Muscle of arm (tissue), 12 donors: ENCODE results near the gene PTGER1. TPM values are rescaled to one million over a fixed set of nuclear protein-coding genes. Genes with fewer than 3 reads are reported as not detected.

Source experiments
- DNase-seq: peaks from one replicate; pipeline ENCODE4 v3.0.0-alpha.2; 2013
- polyA plus RNA-seq, 12 donors: library from polyadenylated mRNA; unstranded; fragments of 120-200 nt; gene quantifications; one replicate each; pipeline ENCODE4 v1.2.1, GENCODE V29; 2013; ENCODE audit not compliant: insufficient read length in 12 of 12

Gene PTGER1
- polyA plus RNA-seq, 12 donors, result 0.11 to 0.12 (median 0.12) TPM; not detected in 9

DNA sequence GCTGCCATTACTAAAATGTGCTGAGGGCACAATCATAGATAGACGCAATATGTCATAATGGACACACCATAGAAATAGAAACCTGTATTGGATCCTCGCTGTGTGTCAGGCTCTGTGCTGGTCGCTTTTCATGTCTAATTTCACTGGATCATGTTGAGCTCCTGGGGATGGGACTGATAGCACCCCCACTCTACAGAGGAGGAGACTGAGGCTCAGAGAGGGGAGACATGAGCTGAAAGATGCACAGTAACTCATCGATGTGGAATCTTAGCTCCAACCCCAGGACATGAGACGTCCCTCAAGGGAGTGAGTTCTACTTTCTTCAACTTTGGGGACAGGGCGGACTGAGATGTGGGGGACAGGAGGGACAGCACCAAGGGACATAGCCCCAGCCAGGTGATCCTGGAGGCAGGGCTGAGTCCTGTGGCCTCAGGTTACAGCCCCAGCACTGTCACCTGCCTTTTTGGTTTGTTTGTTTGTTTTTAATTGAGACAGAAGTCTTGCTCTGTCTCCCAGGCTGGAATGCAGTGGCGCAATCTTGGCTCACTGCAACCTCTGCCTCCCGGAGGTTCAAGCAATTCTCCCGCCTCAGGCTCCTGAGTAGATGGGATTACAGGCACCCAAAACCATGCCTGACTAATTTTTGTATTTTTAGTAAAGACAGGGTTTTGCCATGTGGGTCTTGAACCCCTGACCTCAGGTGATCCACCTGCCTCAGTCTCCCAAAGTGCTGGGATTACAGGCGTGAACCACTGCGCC lies 27.4 kb upstream of the PTGER1 start:
- DNase-seq, result no peak

DNA sequence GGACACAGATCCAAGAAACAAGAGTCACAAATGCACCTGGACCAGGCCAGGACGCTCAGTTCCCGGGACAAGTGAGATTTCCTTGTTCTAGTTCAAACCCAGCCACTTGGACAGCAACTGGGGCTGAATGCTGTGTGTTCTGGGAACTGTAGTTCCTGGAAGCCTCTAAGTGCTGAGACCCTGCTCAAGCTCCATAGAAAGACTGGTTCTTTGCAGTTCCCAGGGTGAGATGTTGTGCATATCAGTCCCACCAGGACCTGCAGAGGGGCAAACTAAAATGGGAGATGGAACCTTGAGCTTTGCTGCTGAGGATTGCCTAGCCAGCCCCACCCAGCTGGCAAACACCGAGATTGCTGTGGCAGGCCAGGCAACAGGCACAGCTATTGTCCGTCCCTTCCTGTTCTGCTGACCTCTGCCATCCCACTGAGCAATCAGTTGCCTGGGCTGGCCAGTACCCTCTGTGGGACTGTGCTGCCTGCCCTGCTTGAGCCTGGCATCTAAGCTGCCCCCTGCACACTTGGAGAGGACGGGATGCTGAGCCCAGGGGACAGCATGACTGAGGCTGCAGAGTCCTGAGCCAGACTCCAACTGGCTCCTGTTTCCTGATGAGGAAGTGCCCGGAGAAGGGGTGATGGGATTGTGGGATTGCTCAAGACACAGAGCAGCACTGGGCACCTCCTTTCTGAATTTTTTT lies 22.2 kb upstream of the PTGER1 start:
- no peak for DNase-seq

DNA sequence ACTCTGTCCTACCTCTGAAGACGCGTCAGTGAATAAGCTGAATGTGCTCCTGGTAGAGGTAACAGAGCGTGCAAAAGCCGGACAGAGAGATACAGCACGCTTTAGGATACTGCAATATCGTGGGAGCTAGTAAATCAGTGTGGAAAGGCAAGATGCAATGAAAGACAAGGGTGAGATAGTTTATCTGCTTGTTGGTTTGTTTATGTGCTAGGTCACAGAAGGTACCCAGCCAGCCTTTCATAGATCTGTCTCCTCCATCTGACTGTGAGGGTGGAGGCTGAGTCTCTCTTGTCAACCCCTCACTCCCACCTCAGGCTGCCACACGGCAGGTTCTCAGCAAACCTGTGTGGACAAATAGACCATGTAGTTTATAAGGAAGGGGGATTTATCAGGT lies 21.7 kb upstream of the PTGER1 start:
- no peak for DNase-seq

DNA sequence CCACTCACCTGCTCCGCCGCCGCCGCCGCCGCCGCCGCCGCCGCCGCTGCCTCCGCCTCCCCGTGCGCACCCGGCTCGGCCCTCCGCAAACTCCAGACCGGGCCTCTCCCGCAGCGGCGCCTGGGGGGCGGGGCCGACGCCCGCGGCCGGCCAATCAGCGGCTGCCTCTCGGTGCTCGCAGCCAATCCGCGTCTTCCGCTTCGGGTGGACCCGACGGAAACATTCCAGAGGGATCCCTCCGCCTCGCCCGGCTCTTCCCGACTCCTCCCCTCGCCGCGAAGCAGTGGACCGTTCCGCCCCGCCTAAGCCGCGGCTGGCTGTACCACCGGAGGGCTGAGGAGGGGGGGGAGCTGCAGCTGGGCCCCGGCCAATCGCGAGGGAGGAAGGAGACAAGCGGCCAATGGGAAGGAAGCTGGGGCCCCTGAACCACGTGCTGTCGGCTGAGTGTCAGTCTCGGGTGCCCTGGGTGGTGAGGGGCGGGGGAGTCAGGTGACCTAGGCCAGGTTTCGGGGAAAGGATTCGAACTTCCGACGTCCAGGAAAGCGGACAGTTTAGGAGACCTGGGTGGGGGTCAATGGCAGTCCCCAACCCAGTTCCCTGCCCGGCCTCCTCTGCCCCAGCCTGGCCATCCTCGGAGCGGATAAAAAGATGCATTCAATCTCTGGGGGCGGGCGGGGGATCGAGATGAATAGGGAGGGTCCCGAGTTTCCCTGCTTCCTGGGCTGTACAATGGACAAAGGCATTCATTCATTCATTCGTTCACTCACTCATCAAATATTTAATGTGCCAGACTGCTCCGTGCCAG lies 21.1 kb upstream of the PTGER1 start, which contains the start of gene GIPC1:
TSS of gene GIPC1 (minus strand) at position 99 of the 805 bp plus-strand sequence. CDS start 13,151 bp downstream, outside the sequence.
- peak; percentile 97 for DNase-seq

DNA sequence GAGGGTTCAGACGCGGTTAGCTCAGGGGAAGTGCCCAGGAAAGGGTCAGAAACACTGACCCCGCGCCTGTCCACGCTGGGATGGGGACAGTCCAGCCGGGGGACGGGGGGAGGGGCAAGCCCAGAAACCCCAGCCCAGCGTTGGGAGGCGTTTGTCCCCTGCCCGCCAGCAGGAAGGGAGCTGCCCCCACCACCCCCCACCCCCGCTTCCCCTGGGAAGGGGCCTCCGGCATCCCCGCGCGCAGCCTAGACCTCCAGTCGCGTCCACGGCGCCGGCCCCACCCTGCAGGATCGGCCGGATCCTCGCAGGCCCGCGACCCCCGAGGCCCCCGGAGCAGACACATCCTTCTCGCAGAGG lies 20.5 kb upstream of the PTGER1 start:
- DNase-seq, result no peak

DNA sequence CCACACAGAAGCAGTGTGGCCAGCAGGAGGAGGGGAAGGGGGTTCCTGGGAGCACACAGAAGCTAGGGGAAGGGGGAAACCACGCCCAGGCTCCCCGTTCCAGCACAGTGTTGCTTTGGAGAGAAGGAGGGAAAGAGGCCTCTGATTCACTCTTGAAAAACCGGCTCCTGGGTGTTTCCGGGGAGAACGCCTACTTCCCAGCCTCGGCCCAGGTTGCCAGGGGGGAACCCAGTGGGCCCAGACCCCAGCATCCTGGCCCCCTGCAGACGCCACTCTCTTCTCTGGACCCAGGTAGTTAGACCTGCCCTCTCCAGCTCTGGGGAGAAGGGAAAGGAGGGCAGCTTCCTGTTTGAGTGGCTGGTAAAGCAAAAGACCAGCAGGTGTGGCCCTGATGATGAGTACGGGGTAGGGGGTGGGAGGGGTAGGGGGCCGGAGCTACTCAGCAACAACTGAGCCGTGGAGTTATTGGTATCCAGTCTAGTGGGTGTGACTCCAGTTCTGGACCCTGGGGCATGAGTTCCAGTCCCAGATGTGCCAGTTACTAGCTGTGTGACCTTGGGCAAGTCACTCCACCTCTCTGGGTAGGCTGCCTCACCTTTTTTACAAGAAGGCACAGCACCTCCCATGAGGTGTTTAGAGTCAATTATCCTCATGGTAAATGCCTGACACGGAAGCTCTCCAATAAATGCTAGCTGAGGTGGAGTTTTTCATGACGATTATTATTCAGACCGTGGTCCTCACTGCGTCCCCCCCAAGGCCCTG lies 19.9 kb upstream of the PTGER1 start:
- no peak for DNase-seq

DNA sequence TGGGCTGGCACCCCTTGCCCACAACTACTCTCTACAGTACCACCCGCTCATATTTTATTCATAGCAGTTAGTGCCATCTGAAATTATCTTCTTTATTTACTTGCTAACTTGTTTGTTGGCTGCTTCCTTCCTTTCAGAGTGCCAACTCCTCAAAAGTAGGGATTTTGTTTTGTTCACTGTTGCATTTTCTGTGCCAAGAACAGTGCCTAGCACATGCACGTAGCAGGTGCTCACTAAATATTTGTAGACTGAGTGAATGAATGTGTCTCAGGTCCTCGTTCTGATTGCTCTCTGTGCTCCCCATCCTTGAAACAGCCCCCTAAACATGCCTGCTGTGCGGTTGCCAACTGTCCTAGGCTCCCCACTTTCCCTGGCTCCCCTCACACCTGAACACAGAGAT lies 19.3 kb upstream of the PTGER1 start:
- no peak for DNase-seq

DNA sequence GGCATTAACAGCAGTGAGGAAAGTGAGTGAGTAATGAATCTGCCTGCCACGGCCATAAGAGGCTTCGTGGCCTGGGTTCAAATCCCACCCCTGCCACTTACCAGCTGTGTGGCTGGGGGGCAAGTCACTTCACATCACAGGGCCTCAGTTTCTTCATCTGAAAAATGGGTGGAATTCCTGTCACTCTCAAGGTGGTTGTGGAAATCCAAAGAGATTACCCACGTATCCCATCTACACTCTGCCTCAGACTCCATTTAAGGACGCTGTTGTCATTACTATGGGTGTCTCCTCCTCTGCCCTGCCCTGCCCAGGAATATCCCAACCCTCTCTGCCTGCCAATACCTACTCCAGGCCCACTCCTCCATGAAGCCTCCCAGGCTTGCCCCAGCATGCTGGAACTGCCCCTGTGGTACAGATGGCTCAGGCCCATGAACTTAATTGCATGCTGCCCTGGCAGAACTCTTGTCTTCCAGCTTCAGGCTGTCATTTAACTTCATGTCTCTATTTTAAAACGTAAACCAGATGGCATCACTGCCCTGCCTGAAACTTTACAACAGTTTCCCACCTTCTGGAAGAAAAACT lies 17.7 kb upstream of the PTGER1 start:
- no peak for DNase-seq

DNA sequence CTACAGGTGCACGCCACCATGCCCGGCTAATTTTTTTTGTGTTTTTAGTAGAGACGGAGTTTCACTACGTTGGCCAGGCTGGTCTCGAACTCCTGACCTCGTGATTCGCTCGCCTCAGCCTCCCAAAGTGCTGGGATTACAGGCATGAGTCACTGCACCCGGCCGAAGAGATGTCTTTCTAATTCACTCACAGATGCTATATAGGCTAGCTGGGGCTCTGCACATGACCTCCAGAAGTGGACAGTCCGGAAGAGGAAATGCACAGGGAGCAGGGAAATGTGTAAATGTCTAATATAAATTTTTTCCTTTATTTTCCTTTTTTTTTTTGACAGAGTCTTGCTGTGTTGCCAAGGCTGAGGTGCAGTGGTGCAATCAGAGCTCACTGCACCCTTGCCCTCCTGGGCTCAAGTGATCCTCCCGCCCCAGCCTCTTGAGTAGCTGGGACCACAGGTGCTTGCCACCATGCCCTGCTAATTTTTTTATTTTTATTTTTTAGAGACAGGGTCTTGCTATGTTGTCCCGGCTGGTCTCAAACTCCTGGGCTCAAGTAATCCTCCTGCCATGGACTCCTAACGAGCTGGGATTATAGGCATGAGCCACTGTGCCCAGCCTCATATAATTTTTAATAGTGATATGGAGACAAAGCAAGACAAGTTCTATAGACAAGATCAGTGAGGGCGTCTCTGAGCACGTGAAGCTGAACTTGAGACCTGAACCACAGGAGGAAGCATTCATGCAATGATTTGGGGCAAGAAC lies 12.4 kb upstream of the PTGER1 start:
- no peak for DNase-seq

DNA sequence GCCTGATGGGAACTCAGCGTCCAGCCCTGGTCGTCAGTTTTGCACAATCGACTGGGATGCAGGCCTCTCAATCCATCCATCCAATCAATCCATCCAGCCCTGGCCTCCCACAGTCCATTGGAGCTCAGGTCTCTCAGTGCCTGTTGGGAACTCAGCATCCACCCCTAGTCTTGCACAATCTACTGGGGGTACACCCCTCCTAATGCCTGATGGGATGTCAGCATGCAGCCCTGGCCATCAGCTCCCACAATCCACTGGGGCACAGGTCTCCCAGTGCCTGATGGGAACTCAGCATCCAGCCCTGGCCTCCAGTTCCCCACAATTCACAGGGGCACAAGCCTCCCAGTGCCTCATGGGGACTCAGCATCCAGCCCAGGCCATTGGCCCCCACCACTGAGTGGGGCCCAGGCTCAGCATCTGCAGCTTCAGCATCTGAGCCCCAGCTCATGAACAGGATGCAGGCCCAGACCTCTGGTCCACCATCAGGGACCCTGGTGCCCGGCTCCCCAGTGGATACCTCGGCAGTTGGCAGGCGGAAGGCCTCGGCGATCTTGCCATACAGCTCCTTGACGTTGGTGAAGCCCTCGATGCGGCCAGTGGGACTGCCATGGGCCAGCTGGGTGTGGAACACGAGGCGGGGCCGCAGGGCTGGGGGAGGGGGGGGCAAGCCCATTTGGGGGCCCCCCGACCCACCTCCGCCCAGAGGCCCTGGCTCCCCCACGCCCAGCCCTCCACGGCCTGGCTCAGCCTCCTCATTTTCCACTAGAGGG lies 7.2 kb upstream of the PTGER1 start:
- no peak for DNase-seq

DNA sequence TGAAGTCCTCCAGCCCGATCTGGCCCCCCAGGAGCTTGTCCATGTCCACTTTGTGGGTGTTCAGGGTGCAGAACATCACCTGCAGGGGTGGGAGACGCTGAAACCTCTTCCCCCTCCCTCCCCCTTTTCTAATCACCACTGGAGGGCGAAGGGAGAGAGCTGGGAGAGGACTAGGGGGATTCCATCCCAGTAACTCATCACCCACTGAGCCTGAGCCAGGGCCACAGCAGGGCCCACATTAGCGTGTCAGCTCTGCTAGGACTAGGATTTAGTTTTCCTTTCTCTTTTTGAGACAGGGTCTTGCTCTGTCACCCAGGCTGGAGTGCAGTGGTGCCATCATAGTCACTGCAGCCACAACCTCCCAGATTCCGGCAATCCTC lies 5.5 kb upstream of the PTGER1 start:
- DNase-seq, result no peak

DNA sequence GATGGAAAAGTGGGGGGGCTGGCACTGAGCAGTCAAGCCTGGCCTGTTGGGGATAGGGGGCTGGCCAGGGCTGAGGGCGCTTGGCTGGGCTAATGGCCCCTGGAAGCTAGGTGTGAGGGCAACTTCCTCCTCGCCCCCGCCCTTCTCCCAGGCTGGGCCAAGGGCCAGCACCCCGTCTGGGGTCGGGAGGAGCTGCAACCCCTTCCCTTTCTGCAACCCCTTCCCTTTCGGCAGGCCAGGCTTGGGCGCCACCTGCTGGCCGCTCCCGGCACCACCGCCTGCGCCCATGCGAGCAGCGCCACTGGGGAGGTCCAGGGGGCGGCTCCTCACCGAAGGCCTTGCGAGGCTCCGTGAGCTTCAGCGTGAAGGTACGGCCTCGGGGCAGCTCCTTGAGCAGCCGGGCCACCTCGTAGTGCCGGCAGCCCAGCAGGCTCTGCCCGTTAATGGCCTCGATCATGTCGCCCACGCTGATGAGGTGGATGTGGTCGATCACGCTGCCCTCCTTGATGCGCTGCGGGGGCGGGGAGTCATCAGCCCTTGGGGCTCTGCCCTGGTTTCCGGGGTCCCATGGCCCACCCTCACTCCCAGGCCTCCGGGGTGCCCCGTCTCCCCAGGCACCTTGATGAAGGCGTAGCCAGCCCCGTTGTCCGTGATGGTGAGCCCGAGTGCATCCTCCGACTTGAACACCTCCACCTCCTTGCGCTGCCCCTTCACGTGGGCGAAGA lies 5.0 kb upstream of the PTGER1 start:
- no peak for DNase-seq

DNA sequence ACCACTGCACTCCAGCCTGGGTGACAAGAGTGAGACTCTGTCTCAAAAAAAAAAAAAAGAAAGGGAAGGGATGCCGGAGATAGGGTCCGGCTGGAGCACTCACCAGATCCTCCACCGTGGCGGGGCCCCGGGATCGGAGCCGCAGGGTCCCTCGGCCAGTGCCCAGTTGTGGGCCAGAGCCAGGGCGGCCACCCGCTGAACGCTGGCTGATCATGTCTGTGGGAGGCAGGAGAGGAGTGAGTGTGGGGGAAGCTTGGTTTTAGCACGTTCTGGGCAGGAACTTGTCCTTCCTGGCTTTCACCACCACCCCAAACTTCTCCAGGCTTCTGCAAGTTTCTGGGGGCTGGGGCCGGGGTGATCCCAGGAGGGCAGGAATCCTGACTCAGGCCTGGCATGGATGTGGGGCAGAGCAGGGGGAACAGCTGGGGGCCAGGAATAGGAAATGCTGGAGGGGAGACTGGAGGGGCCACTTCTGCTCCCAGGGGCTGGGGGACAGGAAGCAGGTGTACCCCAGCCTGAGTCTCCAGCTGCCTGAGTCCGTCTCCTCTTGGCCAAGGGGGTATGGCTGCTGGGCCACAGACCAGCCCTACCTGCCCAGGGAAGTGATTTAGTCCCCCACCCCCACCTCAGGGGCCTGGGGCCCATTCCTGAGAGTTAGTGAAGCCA lies 4.3 kb upstream of the PTGER1 start:
- DNase-seq, result no peak

DNA sequence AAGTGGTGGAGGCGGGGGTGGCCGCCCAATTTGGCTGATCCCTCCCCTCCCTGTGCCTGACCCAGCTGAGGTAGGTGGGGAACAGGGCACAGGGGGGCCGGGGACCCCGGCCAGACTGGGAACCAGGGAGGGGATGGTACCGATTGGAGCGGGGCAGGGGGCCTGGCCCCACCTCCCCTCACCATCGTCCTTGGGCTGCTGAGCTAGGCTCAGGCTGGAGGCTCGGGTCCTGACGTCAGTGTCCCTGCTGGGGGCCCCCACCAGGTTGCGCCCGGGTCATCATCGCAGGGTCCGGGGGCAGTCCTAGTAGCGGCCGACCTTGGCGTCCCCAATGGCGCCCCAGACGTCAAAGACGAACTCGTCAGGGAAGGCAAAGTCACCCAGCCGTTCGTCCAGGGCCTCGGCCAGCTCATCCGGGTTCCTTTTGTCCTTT lies 3.0 kb upstream of the PTGER1 start:
- no peak for DNase-seq

DNA sequence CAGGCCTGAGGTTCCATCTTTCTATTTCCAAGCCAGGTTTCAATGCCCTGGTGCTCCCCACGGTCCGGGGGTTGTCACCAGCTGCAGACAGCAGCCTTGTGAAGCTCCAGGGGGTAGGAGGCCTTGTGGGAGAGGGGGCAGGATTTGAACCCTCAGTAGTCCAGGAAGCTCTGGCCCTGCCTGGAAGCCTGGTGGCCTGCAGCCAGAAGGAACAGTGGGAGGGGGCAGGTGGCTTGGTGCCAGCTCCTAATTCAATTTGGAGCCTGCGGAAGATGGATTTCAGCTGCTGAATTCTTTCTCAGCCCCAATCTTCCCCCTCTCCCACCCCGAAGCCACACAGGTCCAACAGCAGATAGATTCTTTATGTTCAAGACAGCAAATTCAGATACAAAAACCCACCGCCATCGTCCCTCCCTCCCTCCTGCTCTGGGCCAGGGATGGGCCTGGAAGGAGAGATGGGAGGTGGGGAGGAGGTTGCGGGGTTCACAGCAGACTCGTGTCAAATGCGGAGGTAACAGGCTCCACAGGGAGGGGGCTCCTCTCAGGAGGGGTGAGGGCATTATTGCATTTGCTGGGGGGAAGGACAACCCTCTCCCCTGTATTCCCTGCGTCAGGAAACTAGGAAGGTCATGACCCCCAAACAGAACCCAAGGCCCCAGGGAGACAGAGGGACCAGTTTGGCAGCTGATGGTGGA lies 2.4 kb upstream of the PTGER1 start:
- DNase-seq, result no peak

DNA sequence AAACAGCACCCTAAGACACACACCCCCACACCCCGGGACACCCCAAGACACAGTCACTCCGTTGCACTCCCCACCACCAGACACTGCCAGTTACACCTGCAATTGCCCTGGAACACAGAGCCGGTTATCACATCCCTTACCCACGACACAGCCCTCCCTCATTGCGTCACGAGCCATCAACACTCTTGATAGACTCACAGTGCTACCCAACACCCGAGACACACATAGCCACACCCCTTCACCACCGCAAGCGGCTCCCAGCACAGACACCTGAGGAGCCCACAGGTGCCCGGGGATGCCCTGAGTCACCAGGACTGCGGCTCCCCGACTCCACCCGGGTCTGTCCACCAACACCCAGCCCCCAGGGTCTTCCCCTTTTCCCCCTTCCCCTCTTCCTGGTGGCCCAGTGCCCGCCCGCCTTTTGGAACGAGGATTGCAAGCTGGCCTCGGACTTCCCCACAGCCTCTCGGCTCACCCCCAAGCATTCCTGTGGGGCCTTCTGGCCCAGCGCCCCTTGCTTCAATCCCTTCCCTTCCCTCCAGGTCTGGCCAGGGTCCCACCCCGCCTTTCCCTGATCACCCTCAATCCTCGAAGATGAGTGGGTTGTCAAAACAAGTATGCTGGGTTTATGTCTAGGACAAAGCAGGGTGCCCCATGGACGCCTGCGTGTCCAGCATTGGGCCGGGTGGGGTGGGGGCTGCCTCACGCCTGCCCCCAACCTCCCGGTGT lies 1.7 kb upstream of the PTGER1 start:
- no peak for DNase-seq

DNA sequence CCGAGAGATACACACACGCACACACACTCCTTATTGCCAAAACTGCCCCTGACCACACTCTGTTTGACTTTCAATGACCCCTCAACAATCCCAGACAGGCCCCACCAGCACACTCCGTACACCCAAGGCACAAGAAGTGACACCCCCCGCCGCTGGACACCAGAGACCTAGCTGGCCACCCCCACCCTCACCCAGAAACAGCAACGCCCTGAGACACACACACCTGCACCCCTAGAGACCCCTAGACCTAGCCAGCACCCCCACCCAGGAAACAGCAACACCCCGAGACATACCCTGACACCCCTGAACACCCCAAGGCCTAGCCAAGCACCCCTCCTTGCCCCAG lies 1.1 kb upstream of the PTGER1 start:
- no peak for DNase-seq
